ENCODE data around the gene CHI3L1.

CHI3L1 gene

DNA sequence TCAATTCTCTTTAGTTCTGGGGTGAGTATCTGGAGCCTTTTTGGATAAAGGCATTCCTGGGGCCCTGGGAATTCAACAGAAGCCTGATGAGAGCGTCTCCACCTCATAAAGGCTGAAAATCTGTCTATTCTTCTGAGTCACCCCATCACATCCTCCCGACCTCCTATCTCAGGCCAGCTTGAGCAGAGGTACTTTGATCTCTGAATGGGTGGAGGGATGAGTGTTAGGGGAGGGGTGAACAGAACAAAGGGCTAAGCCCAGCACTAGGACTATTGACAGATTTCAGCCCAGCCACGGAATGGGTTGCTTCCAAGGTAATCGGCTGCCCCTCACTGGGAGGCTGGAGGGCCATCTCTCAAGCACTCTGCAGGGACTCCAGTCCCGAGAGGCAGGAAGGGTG is 8.4 kb downstream of the CHI3L1 start:
- DNase-seq (ENCODE audit: low read depth): no peak
- TF ChIP-seq, protein P1, sequence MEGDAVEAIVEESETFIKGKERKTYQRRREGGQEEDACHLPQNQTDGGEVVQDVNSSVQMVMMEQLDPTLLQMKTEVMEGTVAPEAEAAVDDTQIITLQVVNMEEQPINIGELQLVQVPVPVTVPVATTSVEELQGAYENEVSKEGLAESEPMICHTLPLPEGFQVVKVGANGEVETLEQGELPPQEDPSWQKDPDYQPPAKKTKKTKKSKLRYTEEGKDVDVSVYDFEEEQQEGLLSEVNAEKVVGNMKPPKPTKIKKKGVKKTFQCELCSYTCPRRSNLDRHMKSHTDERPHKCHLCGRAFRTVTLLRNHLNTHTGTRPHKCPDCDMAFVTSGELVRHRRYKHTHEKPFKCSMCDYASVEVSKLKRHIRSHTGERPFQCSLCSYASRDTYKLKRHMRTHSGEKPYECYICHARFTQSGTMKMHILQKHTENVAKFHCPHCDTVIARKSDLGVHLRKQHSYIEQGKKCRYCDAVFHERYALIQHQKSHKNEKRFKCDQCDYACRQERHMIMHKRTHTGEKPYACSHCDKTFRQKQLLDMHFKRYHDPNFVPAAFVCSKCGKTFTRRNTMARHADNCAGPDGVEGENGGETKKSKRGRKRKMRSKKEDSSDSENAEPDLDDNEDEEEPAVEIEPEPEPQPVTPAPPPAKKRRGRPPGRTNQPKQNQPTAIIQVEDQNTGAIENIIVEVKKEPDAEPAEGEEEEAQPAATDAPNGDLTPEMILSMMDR (IDR thresholded peaks at IDR 0.05; ENCODE audit: low read length, missing control alignments): no peak
- H3K4me3 ChIP-seq (replicated peaks; ENCODE audit: low read depth, low read length): no peak overlapping the region

DNA sequence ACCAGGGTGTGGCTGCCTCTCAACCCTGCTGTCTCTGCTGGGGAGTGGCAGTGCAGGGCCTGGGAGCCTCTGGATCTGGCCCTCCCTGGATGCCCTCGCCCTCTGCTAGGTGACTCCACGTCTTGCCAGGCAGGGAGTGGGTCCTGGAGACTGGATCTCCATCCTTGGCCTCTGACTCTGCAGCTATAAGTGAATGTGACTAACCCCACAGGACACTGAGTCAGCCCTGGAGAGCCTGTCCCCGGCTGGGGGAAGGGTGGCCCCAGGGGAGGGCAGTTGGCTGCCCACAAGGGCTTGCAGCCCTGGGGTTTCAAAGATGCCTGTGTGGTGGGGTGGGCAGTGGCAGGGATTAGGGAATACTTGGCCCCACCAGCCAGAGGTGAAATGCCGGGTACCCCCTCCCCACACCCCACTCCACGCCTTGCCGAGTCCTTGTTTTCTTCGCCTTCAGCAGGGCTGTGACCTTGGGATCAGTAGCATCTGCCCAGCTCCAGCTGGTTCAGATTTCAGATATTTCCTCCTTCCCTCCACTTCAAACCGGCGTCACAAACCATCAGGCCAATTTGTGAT is 8.9 kb downstream of the CHI3L1 start:
- no peak for DNase-seq (ENCODE audit: low read depth)
- TF ChIP-seq, protein P1 (IDR thresholded peaks at IDR 0.05; ENCODE audit: low read length, missing control alignments): no peak
- H3K4me3 ChIP-seq (replicated peaks; ENCODE audit: low read depth, low read length): no peak overlapping the region

DNA sequence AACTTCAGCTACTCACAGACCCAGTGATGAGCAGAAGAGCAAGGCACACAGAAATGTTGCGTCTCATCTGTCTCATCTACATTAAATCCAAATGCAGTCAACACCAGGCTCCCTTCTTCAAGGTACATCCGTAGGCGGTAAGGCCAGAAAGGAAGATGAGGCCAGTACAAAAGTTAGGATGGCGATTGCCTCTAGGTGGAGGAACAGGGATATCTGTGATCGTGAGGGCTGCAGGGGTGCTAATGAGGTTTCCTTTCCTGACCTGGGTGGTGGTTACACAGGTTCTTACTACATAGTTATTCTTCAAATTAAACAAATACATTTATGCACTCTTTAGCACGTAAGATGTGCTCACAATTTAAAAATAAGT is 9.5 kb downstream of the CHI3L1 start:
- DNase-seq (ENCODE audit: low read depth): no peak
- TF ChIP-seq, protein P1 (IDR thresholded peaks at IDR 0.05; ENCODE audit: low read length, missing control alignments): no peak
- H3K4me3 ChIP-seq (replicated peaks; ENCODE audit: low read depth, low read length): no peak overlapping the region

DNA sequence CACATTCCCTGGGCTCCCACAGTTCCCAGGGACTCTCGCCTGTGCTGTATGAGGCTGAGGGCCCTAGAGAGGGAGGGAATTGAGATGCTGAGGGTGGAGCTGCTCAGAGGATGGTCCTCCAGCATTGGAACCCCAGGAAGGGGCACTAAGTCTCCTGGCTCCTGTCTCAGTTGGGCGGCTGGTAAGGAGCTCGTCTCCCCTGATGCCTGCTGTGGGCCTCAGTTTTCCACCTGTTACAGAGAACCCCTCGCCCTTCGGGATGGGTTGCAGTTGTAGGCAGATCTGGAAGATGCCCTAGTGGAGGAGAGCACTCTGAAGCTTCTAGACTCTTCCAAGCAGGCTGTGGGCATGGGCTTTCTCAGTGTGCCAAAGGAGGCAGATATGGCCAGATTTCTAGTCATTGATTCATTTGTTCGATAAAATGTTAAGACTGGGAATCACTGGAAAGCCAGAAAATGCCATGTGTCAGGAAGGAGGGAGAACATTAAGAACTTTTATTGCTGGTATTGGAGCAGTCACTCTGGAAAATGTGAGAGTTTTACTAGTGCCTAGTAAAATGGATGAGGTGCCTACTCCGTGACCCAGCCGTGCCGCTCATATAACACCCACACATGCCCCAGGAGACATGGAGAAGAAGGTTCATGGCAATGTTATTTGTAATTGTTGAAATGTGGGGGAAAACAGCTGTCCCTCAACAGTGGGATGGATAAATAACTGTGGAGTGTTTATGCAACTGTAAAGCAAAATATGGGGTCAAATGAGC is 10.1 kb downstream of the CHI3L1 start:
- no peak overlapping the region for H3K4me3 ChIP-seq (replicated peaks; ENCODE audit: low read depth, low read length)
- no peak for DNase-seq (ENCODE audit: low read depth)
- TF ChIP-seq, protein P1 (IDR thresholded peaks at IDR 0.05; ENCODE audit: low read length, missing control alignments): no peak

DNA sequence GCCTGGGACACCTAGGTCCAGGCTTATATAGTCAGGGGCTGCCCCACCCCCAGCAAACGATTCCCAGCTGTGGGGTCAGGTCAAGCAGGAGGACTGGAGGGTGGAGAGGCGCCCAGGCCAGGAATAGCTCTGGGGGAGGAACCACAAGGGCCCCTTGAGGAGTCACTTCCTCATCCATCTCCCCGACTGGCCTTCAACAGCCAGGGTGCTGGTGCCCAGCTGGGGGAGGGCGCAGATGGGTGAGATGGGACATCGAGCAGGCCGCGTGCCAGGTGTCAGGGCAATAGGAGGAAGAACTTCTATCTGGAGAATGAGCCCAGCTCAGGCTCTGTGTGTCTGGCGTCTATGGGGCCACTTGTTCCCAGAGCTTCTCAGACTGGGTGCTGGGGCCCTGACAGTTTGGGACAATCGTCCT is 10.7 kb downstream of the CHI3L1 start:
- TF ChIP-seq, protein P1 (IDR thresholded peaks at IDR 0.05; ENCODE audit: low read length, missing control alignments): no peak
- no peak overlapping the region for H3K4me3 ChIP-seq (replicated peaks; ENCODE audit: low read depth, low read length)
- no peak for DNase-seq (ENCODE audit: low read depth)

DNA sequence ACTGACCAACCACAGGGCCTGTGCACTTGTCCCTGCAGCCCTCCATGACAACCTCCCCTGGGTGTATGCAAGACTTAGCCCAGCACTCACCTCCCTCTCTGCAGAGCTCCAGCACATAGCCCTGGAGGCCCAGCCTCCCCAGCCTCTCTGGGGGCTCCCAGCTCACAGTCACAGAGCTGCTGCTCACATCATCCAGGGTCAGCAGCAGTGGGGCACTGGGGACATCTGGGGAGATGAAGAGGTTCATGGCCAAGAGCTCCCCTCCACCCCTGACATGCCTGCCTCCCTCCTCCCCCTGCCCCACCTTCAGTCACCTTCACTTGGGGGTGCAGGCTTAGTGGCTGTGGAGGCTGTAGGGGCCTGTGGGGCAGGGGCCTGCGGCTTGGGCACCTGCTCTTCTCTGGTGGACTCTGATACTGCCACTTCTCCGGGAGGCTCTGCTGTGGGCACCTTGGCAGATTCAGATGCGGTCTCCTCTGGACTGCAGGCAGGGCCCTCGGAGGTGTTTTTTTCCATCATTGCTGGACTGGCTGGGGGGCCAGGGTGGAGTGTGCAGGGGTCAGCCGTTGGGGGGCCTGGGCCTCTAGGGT is 11.2 kb downstream of the CHI3L1 start, which contains the start of gene MYBPH:
TSS of gene MYBPH (minus strand) at position 590 of the 590 bp plus-strand sequence. CDS start at position 519, 71 bp downstream.
- TF ChIP-seq, protein P1 (IDR thresholded peaks at IDR 0.05; ENCODE audit: low read length, missing control alignments): no peak
- DNase-seq (ENCODE audit: low read depth): no peak
- no peak within 1 kb of the TSS for H3K4me3 ChIP-seq (replicated peaks; ENCODE audit: low read depth, low read length)
